Neural crest cell (in vitro differentiated cells): Measurements from ENCODE around the gene HPX. TPM values are rescaled to one million over a fixed set of nuclear protein-coding genes. Genes with fewer than 3 reads are reported as not detected.
A peak's percentile ranks its signal among the peaks of the same experiment; 100 is the strongest.

Experiments used
- DNase-seq: peaks from one replicate; pipeline ENCODE4 v3.0.0; 2021; ENCODE audit warnings: low read depth, mixed read lengths, low spot score
- H3K27ac Mint-ChIP-seq: one replicate; pipeline ENCODE4 v1.8.0; 2021; ENCODE audit warnings: mild to moderate bottlenecking, mixed read lengths; ENCODE audit not compliant: unreplicated experiment
- H3K27me3 Mint-ChIP-seq: 2 replicates; pipeline ENCODE4 v1.8.0; 2021; ENCODE audit warnings: low read depth, mild to moderate bottlenecking, mixed read lengths
- H3K36me3 Mint-ChIP-seq: 2 replicates; pipeline ENCODE4 v1.8.0; 2021; ENCODE audit warnings: low read depth, mild to moderate bottlenecking, mixed read lengths
- H3K4me1 Mint-ChIP-seq: 2 replicates; pipeline ENCODE4 v1.8.0; 2021; ENCODE audit warnings: mixed read lengths
- H3K4me3 Mint-ChIP-seq: one replicate; pipeline ENCODE4 v1.8.0; 2021; ENCODE audit warnings: mild to moderate bottlenecking, mixed read lengths
- H3K9me3 Mint-ChIP-seq: 2 replicates; pipeline ENCODE4 v1.8.0; 2021; ENCODE audit warnings: mixed read lengths
- total RNA-seq: library from RNA; stranded (reverse); gene quantifications from 2 replicates; pipeline ENCODE4 v1.2.1, GENCODE V29; 2021
- TF ChIP-seq, protein P1 (sequence below): fragments of 200-600 bp; sonication (generic); conservative IDR thresholded peaks from 2 replicates; pipeline ENCODE4 v1.5.0; 2021; ENCODE audit warnings: antibody characterized with exemption, mild to moderate bottlenecking

Gene HPX
- total RNA-seq, 1 donor from 2014 or later = 4.3 TPM

DNA sequence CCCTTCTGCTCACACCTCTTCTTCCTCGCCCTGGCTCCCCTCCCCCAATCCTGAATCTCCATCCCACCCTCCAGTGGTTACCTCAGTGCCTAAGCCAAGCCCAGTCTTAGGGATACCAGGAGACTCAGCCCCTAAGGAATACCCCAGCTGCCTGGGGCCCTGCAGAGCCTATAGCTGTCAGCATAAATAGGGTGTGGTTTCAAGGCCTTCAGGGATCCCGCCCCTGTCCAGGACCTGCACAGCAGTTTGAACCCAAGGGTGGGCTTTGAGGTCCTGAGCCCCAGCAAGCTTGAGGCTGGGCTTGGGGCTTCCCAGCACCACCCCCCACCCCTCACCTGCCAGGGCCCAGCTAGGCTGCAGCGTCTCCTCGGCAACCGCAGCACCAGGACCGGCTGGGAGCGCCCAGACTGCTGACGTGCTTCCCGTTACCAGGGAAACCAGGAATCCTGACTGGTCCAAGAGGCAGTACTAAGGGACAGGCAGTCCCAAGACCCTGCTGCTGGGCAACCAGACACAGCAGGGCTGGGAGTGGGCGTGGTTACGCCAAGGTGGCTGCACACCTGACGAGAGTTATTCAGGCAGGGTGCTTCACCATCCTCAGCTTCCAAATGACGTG is 35.6 kb downstream of the HPX start:
- Mint-ChIP-seq H3K36me3 (peaks cover 10% of the 10 kb centered on the region), H3K4me1 (peaks cover 21% of the 10 kb centered on the region), H3K27me3 (no peaks in the 10 kb centered on the region), H3K4me3 (no peak overlapping the region), H3K9me3 (no peaks in the 10 kb centered on the region), H3K27ac (no peak overlapping the region)
- TF ChIP-seq, protein P1, sequence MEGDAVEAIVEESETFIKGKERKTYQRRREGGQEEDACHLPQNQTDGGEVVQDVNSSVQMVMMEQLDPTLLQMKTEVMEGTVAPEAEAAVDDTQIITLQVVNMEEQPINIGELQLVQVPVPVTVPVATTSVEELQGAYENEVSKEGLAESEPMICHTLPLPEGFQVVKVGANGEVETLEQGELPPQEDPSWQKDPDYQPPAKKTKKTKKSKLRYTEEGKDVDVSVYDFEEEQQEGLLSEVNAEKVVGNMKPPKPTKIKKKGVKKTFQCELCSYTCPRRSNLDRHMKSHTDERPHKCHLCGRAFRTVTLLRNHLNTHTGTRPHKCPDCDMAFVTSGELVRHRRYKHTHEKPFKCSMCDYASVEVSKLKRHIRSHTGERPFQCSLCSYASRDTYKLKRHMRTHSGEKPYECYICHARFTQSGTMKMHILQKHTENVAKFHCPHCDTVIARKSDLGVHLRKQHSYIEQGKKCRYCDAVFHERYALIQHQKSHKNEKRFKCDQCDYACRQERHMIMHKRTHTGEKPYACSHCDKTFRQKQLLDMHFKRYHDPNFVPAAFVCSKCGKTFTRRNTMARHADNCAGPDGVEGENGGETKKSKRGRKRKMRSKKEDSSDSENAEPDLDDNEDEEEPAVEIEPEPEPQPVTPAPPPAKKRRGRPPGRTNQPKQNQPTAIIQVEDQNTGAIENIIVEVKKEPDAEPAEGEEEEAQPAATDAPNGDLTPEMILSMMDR = no peak
- peak; percentile 26 for DNase-seq

DNA sequence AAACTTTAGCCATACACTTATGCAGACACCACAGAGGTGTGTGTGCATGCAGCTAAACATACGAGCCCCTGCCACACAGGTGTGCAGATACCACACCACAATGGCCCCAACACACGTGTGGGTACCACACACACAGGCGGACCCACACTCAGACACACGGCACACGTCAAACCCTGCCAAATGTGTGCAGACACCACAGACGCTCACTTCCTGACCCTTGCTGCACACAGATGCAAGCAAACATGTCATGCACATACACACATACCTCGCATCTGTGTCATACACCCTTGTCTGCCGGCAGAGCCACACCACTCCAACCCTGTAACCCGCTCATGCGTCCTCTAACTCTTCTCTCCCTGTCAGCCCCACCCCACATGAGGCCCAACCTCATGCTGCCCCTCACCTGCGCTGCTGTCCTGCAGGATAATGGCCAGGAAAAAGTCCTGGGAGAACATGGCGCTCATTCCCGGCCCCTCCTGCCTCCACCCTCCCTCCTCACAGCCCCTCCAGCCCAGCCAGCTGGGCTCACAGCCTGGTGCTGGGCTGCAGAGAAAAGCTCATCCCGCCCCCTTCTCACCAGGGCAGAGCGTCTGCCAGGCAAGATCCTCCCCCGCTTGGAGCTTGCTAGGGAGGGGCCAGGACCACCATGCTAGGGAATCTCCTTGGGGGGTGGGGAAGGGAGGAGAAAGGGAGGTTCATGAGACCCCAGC is 36.3 kb downstream of the HPX start:
- TF ChIP-seq, protein P1 = no peak
- Mint-ChIP-seq H3K9me3 (no peaks in the 10 kb centered on the region), H3K4me1 (peaks cover 21% of the 10 kb centered on the region), H3K27ac (no peak overlapping the region), H3K36me3 (peaks cover 7% of the 10 kb centered on the region), H3K4me3 (no peak overlapping the region), H3K27me3 (no peaks in the 10 kb centered on the region)
- DNase-seq = no peak

DNA sequence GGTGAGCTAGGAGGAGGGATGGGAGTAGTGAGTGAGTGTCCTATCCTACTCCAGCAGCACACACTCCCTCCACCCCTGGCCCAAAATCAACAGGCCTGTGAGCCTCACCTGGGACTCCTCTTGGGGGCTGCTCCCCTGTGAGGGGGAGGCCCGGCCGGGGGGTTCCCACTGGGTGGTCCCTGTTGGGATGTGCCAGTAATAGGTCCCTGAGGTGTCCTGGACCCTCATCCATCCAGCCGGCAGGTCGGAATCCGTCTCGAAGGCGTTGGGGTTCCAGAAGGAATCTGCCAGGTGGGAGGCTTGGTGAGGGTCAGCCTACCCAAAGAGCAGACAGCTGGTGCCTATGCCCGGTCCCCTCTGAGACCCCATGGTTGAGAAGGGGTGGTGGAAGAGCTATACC is 37.2 kb downstream of the HPX start:
- peaks cover 13% of the 10 kb centered on the region for H3K36me3 Mint-ChIP-seq
- H3K4me3 Mint-ChIP-seq = no peak overlapping the region
- peaks cover 21% of the 10 kb centered on the region for H3K4me1 Mint-ChIP-seq
- H3K27ac Mint-ChIP-seq = no peak overlapping the region
- H3K9me3 Mint-ChIP-seq = no peaks in the 10 kb centered on the region
- TF ChIP-seq, protein P1 = no peak
- no peak for DNase-seq
- H3K27me3 Mint-ChIP-seq = no peaks in the 10 kb centered on the region

DNA sequence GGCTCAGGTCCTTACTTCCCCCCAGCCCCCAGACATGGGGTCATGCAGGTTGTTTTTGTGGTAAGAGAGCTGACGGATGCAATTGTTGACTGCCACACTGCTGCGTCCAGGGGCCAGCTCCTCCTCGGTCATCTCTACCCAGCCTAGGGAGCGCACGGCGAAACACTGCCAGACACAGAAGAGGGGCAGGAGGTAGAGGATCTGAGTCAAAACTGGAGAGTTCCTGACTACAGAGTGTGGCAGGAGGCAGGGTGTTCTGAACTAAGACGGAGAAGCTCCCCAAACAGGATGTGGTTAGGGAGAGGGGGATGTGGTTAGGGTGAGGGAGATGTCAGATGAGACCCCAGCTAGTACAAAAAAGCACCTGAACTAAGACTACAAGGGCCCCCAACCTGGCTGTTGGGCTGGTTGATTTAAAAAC is 38.2 kb downstream of the HPX start:
- Mint-ChIP-seq H3K27me3 (no peaks in the 10 kb centered on the region), H3K9me3 (no peaks in the 10 kb centered on the region), H3K36me3 (peaks cover 9% of the 10 kb centered on the region), H3K4me3 (no peak overlapping the region), H3K27ac (no peak overlapping the region), H3K4me1 (peaks cover 29% of the 10 kb centered on the region)
- TF ChIP-seq, protein P1 = no peak
- no peak for DNase-seq

DNA sequence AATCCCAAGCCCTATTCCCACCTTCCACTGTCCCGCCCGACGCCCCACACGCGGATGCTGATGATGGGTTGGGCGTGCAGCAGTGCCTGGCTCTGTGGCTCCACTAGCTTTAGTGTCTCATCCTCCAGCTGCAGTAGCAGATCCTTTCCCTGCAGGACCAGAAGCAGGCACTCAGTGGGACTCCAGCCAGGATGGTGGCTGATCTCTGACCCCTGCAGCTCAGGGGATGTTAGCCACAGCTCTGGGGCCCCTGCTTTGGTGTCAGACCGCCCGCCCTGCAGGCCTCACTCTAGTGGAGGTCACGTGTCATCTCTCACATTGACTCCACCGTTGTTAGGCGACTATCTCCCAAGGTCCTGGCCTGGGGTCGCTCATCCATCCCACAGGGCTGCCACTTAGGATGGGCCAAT is 38.7 kb downstream of the HPX start:
- peaks cover 25% of the 10 kb centered on the region for H3K4me1 Mint-ChIP-seq
- H3K4me3 Mint-ChIP-seq = no peak overlapping the region
- DNase-seq = no peak
- no peaks in the 10 kb centered on the region for H3K27me3 Mint-ChIP-seq
- peaks cover 9% of the 10 kb centered on the region for H3K36me3 Mint-ChIP-seq
- no peak overlapping the region for H3K27ac Mint-ChIP-seq
- TF ChIP-seq, protein P1 = no peak
- no peaks in the 10 kb centered on the region for H3K9me3 Mint-ChIP-seq
